22Rv1 (cell line): ENCODE measurements around the gene PDGFD.

ENCODE experiments used
- ZFX ChIP-seq: fragments of 450-650 bp; IDR thresholded peaks from 2 replicates; pipeline ENCODE4 v1.6.1; 2017; ENCODE audit warnings: antibody characterized with exemption, borderline replicate concordance
- TF ChIP-seq, protein P1 (sequence below): fragments of 450-650 bp; IDR thresholded peaks from 2 replicates; pipeline ENCODE4 v1.5.1; 2017; ENCODE audit warnings: mild to moderate bottlenecking

DNA sequence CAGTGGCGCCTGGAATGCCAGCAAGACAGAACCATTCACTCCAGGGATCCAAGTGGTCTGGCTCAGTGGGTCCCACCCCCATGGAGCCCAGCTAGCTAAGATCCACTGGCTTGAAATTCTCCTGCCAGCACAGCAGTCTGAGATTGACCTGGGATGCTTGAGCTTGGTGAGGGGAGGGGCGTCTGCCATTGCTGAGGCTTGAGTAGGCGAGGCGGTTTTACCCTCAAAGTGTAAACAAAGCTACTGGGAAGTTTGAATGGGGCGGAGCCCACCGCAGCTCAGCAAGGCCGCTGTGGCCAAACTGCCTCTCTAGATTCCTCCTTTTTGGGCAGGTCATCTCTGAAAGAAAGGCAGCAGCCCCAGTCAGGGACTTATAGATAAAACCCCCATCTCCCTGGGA is 253.2 kb downstream of the PDGFD start:
- no peak for TF ChIP-seq ZFX
- TF ChIP-seq, protein P1, sequence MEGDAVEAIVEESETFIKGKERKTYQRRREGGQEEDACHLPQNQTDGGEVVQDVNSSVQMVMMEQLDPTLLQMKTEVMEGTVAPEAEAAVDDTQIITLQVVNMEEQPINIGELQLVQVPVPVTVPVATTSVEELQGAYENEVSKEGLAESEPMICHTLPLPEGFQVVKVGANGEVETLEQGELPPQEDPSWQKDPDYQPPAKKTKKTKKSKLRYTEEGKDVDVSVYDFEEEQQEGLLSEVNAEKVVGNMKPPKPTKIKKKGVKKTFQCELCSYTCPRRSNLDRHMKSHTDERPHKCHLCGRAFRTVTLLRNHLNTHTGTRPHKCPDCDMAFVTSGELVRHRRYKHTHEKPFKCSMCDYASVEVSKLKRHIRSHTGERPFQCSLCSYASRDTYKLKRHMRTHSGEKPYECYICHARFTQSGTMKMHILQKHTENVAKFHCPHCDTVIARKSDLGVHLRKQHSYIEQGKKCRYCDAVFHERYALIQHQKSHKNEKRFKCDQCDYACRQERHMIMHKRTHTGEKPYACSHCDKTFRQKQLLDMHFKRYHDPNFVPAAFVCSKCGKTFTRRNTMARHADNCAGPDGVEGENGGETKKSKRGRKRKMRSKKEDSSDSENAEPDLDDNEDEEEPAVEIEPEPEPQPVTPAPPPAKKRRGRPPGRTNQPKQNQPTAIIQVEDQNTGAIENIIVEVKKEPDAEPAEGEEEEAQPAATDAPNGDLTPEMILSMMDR, result no peak
